Measurements from ENCODE around the gene LSR.

Gene LSR

GRCh38 chr19:35290381-35291127 is 41.8 kb downstream of the LSR start:
- DNase-seq: no peak

- no peak for DNase-seq
Observed at GRCh38 chr19:35291259-35291658, 42.5 kb downstream of the LSR start.

DNA sequence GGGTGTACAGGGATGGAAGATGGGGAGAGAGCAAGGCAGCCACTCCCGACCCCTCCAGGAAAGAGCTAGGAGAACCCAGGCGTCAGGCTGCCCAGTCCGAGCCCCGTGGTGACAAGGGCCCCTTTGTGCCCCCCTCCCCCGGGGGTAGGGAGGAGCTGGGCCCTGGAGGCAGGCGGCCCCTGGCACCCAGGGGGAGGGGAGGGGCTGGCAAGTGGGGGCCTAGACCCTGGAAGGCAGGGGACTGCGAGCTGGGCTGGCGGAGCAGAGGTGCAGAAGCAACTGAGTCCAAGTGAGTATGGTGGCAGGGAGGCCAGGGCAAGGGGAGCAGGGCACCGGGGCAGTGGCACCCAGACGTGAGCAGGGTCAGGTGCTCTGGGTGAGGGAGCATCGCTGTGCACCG is 43.1 kb downstream of the LSR start, which contains the start of gene MAG:
Gene MAG, plus strand, starts transcription at position 246 of the 400 bp plus-strand sequence. CDS start 3,248 bp downstream, outside the sequence.
- DNase-seq: no peak

- no peak for DNase-seq
Observed at GRCh38 chr19:35292421-35293362, 43.9 kb downstream of the LSR start.

DNA sequence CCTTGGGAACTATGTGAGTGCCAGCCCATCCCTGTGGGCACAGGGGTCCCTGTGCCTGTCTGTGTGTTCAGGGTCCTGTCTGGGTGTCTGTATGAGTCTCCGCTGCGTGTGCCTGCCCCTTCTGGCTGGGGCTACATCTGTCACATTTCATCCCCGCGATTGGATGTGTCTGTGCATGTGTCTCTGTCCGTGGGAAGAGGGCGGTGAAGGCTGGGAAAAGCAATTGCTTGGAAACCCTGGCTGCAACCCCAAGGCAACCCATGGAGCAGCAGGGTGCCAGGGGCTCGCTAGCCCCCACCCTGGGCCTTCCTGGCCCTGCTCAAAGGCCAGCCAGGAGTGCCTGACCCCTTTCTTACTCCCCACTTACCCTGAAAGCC is 44.5 kb downstream of the LSR start:
- DNase-seq: no peak

GRCh38 chr19:35293808-35294207 is 45.0 kb downstream of the LSR start:
- DNase-seq: no peak

GRCh38 chr19:35294328-35294727 is 45.5 kb downstream of the LSR start:
- no peak for DNase-seq

- DNase-seq: no peak
Observed at GRCh38 chr19:35294859-35295791, 46.3 kb downstream of the LSR start.

- DNase-seq: no peak
Observed at GRCh38 chr19:35295792-35296462, 47.1 kb downstream of the LSR start.

GRCh38 chr19:35296644-35297514 is 48.1 kb downstream of the LSR start:
- no peak for DNase-seq

GRCh38 chr19:35297515-35297848 is 48.7 kb downstream of the LSR start:
- DNase-seq: no peak

DNA sequence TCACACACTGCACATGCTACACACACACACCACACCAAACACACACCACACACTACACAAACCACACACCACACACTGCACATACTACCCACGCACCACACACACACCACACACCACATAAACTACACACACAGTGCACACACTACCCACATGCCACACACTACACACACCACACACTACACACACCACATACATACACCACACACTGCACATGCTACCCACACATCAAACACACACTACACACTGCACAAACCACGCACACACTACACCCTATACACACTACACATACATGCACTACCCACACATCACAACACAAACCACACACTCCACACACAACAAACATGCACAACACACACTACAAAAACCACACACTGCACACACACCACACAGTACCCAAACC is 49.1 kb downstream of the LSR start:
- no peak for DNase-seq

- DNase-seq: no peak
Observed at GRCh38 chr19:35298561-35298972, 49.8 kb downstream of the LSR start.

GRCh38 chr19:35299523-35300338 is 50.9 kb downstream of the LSR start:
- DNase-seq: no peak

GRCh38 chr19:35300339-35300649 is 51.5 kb downstream of the LSR start:
- DNase-seq: no peak

GRCh38 chr19:35301961-35302360 is 53.2 kb downstream of the LSR start:
- DNase-seq: no peak

GRCh38 chr19:35302446-35302845 is 53.6 kb downstream of the LSR start:
- DNase-seq: no peak

GRCh38 chr19:35303357-35303915 is 54.6 kb downstream of the LSR start:
- no peak for DNase-seq

GRCh38 chr19:35304036-35304435 is 55.2 kb downstream of the LSR start:
- no peak for DNase-seq

DNA sequence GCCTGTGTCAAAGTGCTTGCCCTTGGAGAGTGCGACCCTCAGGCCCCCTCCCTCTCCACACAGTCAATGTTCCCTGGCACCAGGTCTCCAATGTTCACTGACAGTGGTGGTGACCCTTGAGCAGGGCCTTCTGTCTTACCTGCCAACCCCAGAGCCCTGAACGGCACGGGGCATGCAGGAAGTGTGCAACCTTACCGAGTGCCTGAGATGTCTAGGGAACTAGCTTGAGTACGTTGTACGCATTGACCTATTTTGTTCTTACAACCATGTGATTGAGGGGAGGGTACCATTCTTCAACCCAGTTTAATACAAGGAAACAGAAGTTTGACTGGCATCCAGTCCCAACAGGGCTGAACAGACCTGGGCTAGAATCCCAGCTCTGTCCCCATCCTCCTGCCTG is 56.4 kb downstream of the LSR start:
- DNase-seq: no peak
